ENCODE results near the gene ANO2.

ANO2 gene

GRCh38 chr12:5780536-5780935, 164.5 kb downstream of the ANO2 start:
- DNase-seq (ENCODE audit: extremely low read depth, insufficient read length): no peak
- Histone ChIP-seq H3K36me3 (ENCODE audit: control insufficient read depth, insufficient read depth, low read length) (no peaks in the 10 kb centered on the region), H3K27me3 (replicated peaks; ENCODE audit: control insufficient read depth, insufficient read depth, low read length) (no peaks in the 10 kb centered on the region), H3K4me3 (replicated peaks; ENCODE audit: low read depth, low read length) (no peak overlapping the region)
- no peak for TF ChIP-seq CTCF (IDR thresholded peaks at IDR 0.05; ENCODE audit: insufficient read depth, low read length, poor library complexity, severe bottlenecking)

GRCh38 chr12:5779401-5779800, 165.7 kb downstream of the ANO2 start:
- no peak for DNase-seq (ENCODE audit: extremely low read depth, insufficient read length)
- no peak overlapping the region for H3K4me3 ChIP-seq (replicated peaks; ENCODE audit: low read depth, low read length)
- no peaks in the 10 kb centered on the region for H3K36me3 ChIP-seq (ENCODE audit: control insufficient read depth, insufficient read depth, low read length)
- no peak for TF ChIP-seq CTCF (IDR thresholded peaks at IDR 0.05; ENCODE audit: insufficient read depth, low read length, poor library complexity, severe bottlenecking)
- H3K27me3 ChIP-seq (replicated peaks; ENCODE audit: control insufficient read depth, insufficient read depth, low read length): no peaks in the 10 kb centered on the region

- TF ChIP-seq CTCF (IDR thresholded peaks at IDR 0.05; ENCODE audit: insufficient read depth, low read length, poor library complexity, severe bottlenecking): no peak
- Histone ChIP-seq H3K27me3 (replicated peaks; ENCODE audit: control insufficient read depth, insufficient read depth, low read length) (no peaks in the 10 kb centered on the region), H3K4me3 (replicated peaks; ENCODE audit: low read depth, low read length) (no peak overlapping the region), H3K36me3 (ENCODE audit: control insufficient read depth, insufficient read depth, low read length) (no peaks in the 10 kb centered on the region)
- no peak for DNase-seq (ENCODE audit: extremely low read depth, insufficient read length)
Measured at GRCh38 chr12:5778821-5779220, 166.2 kb downstream of the ANO2 start.

GRCh38 chr12:5777451-5777850, 167.6 kb downstream of the ANO2 start:
- DNase-seq (ENCODE audit: extremely low read depth, insufficient read length): no peak
- Histone ChIP-seq H3K36me3 (ENCODE audit: control insufficient read depth, insufficient read depth, low read length) (no peaks in the 10 kb centered on the region), H3K27me3 (replicated peaks; ENCODE audit: control insufficient read depth, insufficient read depth, low read length) (no peaks in the 10 kb centered on the region), H3K4me3 (replicated peaks; ENCODE audit: low read depth, low read length) (no peak overlapping the region)
- TF ChIP-seq CTCF (IDR thresholded peaks at IDR 0.05; ENCODE audit: insufficient read depth, low read length, poor library complexity, severe bottlenecking): no peak

GRCh38 chr12:5776091-5776490, 169.0 kb downstream of the ANO2 start:
- Histone ChIP-seq H3K27me3 (replicated peaks; ENCODE audit: control insufficient read depth, insufficient read depth, low read length) (no peaks in the 10 kb centered on the region), H3K36me3 (ENCODE audit: control insufficient read depth, insufficient read depth, low read length) (no peaks in the 10 kb centered on the region)
- DNase-seq (ENCODE audit: extremely low read depth, insufficient read length): no peak

More at GRCh38 chr12:5776091-5776490, 169.0 kb downstream of the ANO2 start:
- no peak for TF ChIP-seq CTCF (IDR thresholded peaks at IDR 0.05; ENCODE audit: insufficient read depth, low read length, poor library complexity, severe bottlenecking)
- no peak overlapping the region for H3K4me3 ChIP-seq (replicated peaks; ENCODE audit: low read depth, low read length)

Data from GM06990 (cell line).